ENCODE measurements around the gene SBF2. TPM values are rescaled to one million over a fixed set of nuclear protein-coding genes. Genes with fewer than 3 reads are reported as not detected.

Gene SBF2
- total RNA-seq, 4 donors from 2014 or later, result 44.6 to 59.4 (median 53.4) TPM

DNA sequence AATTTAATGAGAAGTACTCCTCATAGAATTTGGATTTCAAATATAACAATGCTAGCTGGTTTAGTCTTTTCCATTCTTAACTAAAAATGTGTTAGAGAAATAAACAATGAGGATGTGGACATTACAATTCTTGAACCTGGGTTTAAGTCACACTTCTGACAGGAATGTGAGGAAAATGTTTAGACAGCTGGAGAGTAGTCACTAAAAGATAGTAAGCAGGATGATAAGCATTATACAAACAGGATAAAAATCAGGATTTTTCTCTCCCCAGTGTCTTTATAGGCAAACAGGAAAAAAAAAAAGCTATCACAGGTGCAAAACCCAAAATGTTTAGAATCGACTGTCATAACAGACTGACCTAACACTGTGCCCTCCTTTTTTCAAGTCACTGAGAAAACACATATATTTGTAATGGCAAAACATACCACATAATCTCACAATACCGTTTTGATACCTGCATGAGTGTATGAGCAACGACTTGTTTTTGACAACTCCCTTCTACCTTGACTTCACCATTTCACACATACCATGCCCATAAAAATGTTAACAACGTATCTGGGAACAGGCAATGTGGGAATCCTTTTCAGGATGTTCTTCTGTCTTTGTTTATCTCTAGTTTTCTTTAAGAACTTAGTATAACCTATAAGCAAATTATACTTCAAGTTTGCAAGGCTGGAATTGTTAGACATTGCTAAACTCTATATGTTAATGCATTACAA, 242.0 kb downstream of the SBF2 start:
- Histone ChIP-seq H3K4me1 (peaks cover 0 to 23% (median 10%) of the 10 kb centered on the region in 4 donors), H3K27ac (replicated peaks in 1 of 4) (no peak overlapping the region), H3K36me3 (no peaks in the 10 kb centered on the region), H3K9me3 (no peaks in the 10 kb centered on the region), H3K27me3 (no peaks in the 10 kb centered on the region), H3K4me3 (no peak overlapping the region)
- TF ChIP-seq POLR2A (IDR thresholded peaks at IDR 0.05; ENCODE audit: low read depth), result no peak
- TF ChIP-seq, protein P1, sequence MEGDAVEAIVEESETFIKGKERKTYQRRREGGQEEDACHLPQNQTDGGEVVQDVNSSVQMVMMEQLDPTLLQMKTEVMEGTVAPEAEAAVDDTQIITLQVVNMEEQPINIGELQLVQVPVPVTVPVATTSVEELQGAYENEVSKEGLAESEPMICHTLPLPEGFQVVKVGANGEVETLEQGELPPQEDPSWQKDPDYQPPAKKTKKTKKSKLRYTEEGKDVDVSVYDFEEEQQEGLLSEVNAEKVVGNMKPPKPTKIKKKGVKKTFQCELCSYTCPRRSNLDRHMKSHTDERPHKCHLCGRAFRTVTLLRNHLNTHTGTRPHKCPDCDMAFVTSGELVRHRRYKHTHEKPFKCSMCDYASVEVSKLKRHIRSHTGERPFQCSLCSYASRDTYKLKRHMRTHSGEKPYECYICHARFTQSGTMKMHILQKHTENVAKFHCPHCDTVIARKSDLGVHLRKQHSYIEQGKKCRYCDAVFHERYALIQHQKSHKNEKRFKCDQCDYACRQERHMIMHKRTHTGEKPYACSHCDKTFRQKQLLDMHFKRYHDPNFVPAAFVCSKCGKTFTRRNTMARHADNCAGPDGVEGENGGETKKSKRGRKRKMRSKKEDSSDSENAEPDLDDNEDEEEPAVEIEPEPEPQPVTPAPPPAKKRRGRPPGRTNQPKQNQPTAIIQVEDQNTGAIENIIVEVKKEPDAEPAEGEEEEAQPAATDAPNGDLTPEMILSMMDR (IDR thresholded peaks at IDR 0.05), result no peak
- DNase-seq (ENCODE audit: extremely low spot score), result no peak
- 46% methylated on average over 4 of the region's 4 CpGs for WGBS
- intact Hi-C loops (cut with DNase I), result no loop called here

DNA sequence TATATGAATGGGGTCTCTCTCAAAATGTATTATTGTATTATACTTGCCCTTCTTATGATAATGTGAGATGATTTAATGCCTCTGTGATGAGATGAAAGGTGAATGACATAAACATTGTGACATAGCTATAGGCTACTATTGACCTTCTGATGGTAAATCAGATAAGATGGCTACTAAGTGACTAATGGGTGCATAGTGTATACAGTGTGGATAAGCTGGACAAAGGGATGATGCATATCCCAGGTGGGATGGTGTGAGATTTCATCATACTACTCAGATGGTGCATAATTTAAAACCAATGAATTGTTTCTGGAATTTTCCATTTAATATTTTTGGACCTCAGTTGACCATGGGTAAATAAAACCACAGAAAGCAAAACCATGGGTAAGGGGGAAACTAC, 243.5 kb downstream of the SBF2 start:
- Histone ChIP-seq H3K27me3 (no peaks in the 10 kb centered on the region), H3K9me3 (peaks cover 0 to 2% (median under 1%) of the 10 kb centered on the region in 4 donors), H3K36me3 (no peaks in the 10 kb centered on the region), H3K4me3 (no peak overlapping the region), H3K4me1 (peaks cover 0 to 23% (median 10%) of the 10 kb centered on the region in 4 donors), H3K27ac (replicated peaks in 1 of 4) (no peak overlapping the region)
- intact Hi-C loops (cut with DNase I), result no loop called here
- no peak for DNase-seq (ENCODE audit: extremely low spot score)
- no peak for TF ChIP-seq POLR2A (IDR thresholded peaks at IDR 0.05; ENCODE audit: low read depth)
- TF ChIP-seq, protein P1 (IDR thresholded peaks at IDR 0.05), result no peak
- no peak for TF ChIP-seq POLR2AphosphoS5 (IDR thresholded peaks at IDR 0.05)
- no peak for TF ChIP-seq EP300 (IDR thresholded peaks at IDR 0.05)

DNA sequence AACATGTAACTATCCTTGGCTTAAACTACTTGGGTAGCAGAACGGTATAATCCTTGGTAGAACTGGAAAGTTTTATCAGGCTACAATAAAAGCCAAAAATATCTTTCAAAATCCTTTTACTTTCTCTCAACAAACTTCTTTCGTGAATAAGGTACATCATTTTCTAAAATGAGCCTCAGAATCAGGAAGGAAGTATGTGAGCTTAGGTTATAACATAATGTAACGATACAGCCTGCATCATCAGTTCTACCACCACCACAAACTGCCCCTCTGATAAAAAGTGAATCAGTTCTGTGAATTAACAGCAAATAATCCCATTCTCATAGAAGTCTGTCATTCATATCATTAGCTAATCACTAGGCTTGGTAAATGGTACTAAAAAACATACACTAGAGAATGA, 244.3 kb downstream of the SBF2 start:
- intact Hi-C loops (cut with DNase I), result no loop called here
- 82% methylated on average over 3 of the region's 3 CpGs for WGBS
- peaks cover 0 to 23% (median 10%) of the 10 kb centered on the region in 4 donors for H3K4me1 ChIP-seq
- no peak for DNase-seq (ENCODE audit: extremely low spot score)
- H3K27me3 ChIP-seq, result no peaks in the 10 kb centered on the region
- no peak overlapping the region for H3K27ac ChIP-seq (replicated peaks in 1 of 4)
- H3K4me3 ChIP-seq, result no peak overlapping the region
- H3K36me3 ChIP-seq, result no peaks in the 10 kb centered on the region
- TF ChIP-seq POLR2AphosphoS5 (IDR thresholded peaks at IDR 0.05) (no peak), EP300 (IDR thresholded peaks at IDR 0.05) (no peak), POLR2A (IDR thresholded peaks at IDR 0.05; ENCODE audit: low read depth) (no peak)
- TF ChIP-seq, protein P1 (IDR thresholded peaks at IDR 0.05), result no peak
- peaks cover 0 to 10% (median 5%) of the 10 kb centered on the region in 4 donors for H3K9me3 ChIP-seq

DNA sequence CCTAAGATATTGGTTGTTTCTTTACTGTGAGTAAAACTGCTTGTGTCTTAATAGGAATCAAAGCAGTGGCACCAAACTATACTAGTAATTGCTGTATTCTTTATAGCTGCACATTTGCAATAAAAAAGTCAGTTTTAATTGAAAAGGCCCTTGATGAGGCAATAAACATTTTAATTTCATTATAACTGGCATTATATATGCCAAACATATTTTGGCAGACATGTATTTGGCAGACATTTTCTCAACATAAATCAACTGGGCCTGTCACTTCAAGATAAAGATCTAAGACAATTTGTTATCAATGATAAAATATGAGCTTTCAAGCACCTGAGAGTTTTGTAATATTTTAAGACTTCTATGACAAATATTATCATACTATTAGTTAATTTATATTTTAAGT, 245.7 kb downstream of the SBF2 start:
- TF ChIP-seq POLR2A (IDR thresholded peaks at IDR 0.05; ENCODE audit: low read depth), result no peak
- no peak for TF ChIP-seq EP300 (IDR thresholded peaks at IDR 0.05)
- TF ChIP-seq, protein P1 (IDR thresholded peaks at IDR 0.05), result no peak
- no peak for TF ChIP-seq POLR2AphosphoS5 (IDR thresholded peaks at IDR 0.05)
- H3K36me3 ChIP-seq, result no peaks in the 10 kb centered on the region
- no peak overlapping the region for H3K4me3 ChIP-seq
- peaks cover 0 to 19% (median 13%) of the 10 kb centered on the region in 4 donors for H3K9me3 ChIP-seq
- H3K27me3 ChIP-seq, result no peaks in the 10 kb centered on the region
- H3K4me1 ChIP-seq, result peaks cover 0 to 22% (median 10%) of the 10 kb centered on the region in 4 donors
- DNase-seq (ENCODE audit: extremely low spot score), result no peak
- intact Hi-C loops (cut with DNase I), result no loop called here
- H3K27ac ChIP-seq (replicated peaks in 1 of 4), result no peak overlapping the region

DNA sequence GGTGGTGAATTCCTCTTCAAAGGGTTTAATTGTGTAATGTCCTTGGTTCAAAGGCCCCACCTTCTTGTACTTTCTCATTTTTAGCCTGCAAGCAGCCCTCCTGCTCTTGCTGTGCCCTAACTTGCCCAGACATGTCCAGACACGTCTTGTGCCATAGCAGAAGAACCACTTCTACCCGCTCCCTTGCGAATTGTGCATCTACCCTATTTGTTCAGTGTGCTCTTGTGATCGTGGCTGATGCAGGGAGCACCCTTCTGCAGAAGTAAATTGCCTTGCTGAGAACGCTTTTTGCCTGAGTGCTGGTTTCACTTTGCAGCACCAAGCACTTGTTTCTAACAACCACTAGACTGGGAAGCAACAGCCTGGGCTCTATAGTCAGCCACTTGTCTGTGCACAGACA, 249.4 kb downstream of the SBF2 start:
- intact Hi-C loops (cut with DNase I), result no loop called here
- no peak for TF ChIP-seq POLR2AphosphoS5 (IDR thresholded peaks at IDR 0.05)
- TF ChIP-seq, protein P1 (IDR thresholded peaks at IDR 0.05), result no peak
- no peak for TF ChIP-seq POLR2A (IDR thresholded peaks at IDR 0.05; ENCODE audit: low read depth)
- TF ChIP-seq EP300 (IDR thresholded peaks at IDR 0.05), result no peak

More for the DNA sequence above, 249.4 kb downstream of the SBF2 start:
- no peak overlapping the region for H3K4me3 ChIP-seq
- 94% methylated on average over 5 of the region's 5 CpGs for WGBS
- peaks cover 0 to 19% (median 13%) of the 10 kb centered on the region in 4 donors for H3K9me3 ChIP-seq
- H3K27me3 ChIP-seq, result no peaks in the 10 kb centered on the region
- DNase-seq (ENCODE audit: extremely low spot score), result no peak
- peaks cover 0 to 3% (median 1%) of the 10 kb centered on the region in 4 donors for H3K4me1 ChIP-seq
- peaks cover 0 to 8% (median 0%) of the 10 kb centered on the region in 4 donors for H3K36me3 ChIP-seq
- H3K27ac ChIP-seq (replicated peaks in 1 of 4), result no peak overlapping the region
